Mesodermal cell (in vitro differentiated cells): Measurements from ENCODE around the gene TBX2.

Experiments used
- H3K27ac ChIP-seq: 2 replicates; pipeline ENCODE4 v1.7.0; 2013; ENCODE audit warnings: mild to moderate bottlenecking, low read depth, low read length, moderate library complexity; ENCODE audit not compliant: severe bottlenecking
- H3K36me3 ChIP-seq: 2 replicates; pipeline ENCODE4 v1.7.1; 2013; ENCODE audit warnings: mild to moderate bottlenecking, low read length, moderate library complexity; ENCODE audit not compliant: control insufficient read depth, insufficient read depth
- H3K4me1 ChIP-seq: one replicate; pipeline ENCODE4 v1.7.1; 2013; ENCODE audit warnings: mild to moderate bottlenecking, low read length; ENCODE audit not compliant: insufficient read depth, control insufficient read depth, poor library complexity, severe bottlenecking
- H3K4me3 ChIP-seq: 2 replicates; pipeline ENCODE4 v1.7.0; 2013; ENCODE audit warnings: low read length, control low read depth, mild to moderate bottlenecking; ENCODE audit not compliant: insufficient read depth, poor library complexity, severe bottlenecking; ENCODE audit errors: extremely low read depth
- H3K9me3 ChIP-seq: 2 replicates; pipeline ENCODE4 v1.7.1; 2013; ENCODE audit warnings: mild to moderate bottlenecking, low read length, moderate library complexity; ENCODE audit not compliant: control insufficient read depth
- WGBS, 2 experiments: methylation state at CpG; one replicate each; pipeline ENCODE4 v1.1.5; 2013; ENCODE audit warnings: missing lambda C conversion rate in 2 of 2; ENCODE audit not compliant: insufficient coverage in 2 of 2; 5-methylcytosine and 5-hydroxymethylcytosine counted together

Gene TBX2

DNA sequence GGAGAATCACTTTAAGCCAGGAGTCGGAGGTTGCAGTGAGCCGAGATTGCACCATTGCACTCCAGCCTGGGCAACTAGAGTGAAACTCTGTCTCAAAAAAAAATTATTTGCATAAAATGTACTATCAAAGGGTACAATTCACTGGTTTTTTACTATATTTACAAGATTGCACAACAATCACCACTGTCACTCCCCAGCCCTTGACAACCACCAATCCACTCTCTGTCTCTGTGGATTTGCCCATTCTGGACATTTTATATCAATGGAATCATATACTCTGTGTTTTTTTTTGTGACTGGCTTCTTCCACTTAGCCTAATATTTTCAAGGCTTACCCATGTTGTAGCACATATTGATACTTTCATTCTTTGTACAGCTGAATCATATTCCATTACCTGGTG is 18.8 kb downstream of the TBX2 start:
- Histone ChIP-seq H3K36me3 (no peaks in the 10 kb centered on the region), H3K9me3 (no peaks in the 10 kb centered on the region), H3K4me1 (no peaks in the 10 kb centered on the region), H3K4me3 (no peak overlapping the region), H3K27ac (no peak overlapping the region)
- 90 to 100% methylated on average over 2 of the region's 2 CpGs for WGBS, 2 experiments

DNA sequence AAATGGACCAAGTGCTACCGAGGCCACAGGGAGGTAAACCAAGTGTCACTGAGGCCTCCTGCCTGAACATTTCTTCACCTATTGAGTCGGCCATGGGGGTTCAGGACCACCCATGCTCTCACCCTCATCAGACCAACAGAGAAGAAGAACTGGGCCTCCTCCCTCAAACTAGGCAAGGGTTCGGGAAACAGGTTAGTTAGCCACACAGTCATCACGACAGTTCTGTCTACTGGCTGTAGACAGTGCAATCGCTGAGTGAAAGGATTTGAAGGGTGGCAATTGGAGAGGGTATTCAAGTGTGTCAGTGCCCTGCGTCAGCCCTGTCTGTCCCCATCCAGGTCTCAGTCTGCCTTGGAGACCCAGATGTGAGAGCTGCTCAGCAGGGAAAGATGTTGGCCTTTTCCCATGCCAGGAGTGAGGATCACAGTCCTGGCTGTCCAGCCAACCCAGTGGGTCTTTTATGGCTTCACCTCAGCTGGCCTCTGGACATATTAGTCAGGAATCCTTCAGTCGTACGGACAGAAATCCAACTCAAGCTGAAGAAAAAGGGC is 19.9 kb downstream of the TBX2 start:
- H3K4me1 ChIP-seq: no peaks in the 10 kb centered on the region
- no peak overlapping the region for H3K4me3 ChIP-seq
- WGBS, 2 experiments: 91 to 98% methylated on average over 5 to 8 of the region's 8 CpGs
- no peaks in the 10 kb centered on the region for H3K36me3 ChIP-seq
- no peaks in the 10 kb centered on the region for H3K9me3 ChIP-seq
- H3K27ac ChIP-seq: no peak overlapping the region

DNA sequence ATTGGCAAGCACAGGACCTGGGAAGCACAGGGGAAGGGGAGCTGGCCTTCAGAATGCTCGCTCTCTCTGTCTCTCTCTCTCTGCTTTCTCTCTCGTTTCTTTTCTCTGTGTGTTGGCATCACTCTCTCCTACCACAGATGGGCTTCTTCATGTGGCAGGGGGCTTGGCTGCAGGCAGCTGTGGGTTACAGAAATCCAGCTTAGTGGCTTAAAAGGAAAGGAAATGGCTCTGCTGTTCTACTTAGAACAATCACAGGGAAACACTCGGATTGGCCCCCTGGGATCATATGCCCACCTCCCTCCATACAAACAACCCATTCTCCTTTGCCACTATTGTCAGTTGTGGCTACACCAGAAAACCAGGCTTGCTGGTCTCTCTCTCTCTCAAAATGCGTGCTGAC is 20.4 kb downstream of the TBX2 start:
- no peak overlapping the region for H3K4me3 ChIP-seq
- H3K36me3 ChIP-seq: no peaks in the 10 kb centered on the region
- WGBS, 2 experiments: 73 to 80% methylated on average over 1 to 2 of the region's 4 CpGs
- no peaks in the 10 kb centered on the region for H3K9me3 ChIP-seq
- no peak overlapping the region for H3K27ac ChIP-seq
- H3K4me1 ChIP-seq: no peaks in the 10 kb centered on the region

DNA sequence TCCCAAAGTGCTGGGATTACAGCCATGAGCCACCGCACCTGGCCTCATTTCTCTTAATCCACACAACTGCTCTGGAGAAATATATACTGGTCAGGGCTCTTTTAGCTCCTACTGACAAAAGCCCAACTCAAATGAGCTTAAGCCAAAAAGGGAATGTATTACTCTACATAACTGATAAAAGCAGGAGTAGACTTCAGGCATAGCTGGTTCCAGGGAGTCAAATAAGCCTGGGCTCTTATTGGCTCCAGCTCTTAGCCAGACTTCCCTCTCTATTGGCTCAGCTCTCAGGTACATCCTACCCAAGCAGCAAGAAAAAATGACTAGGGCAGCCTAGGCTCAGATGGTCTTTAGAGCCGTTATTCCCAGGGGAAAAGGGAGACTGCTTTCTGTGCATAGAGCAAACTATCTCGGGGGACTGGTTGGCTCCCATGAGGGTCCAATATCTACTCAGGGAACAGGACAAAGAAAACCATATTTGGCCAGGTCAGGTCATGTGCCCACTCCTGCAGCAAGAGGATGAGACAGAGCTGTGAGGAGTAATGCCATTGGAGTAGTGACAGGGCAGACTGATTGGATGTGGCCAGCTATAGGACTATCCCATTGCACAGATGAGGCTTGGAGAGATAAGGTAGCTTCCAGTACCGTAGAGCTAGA is 21.2 kb downstream of the TBX2 start:
- no peaks in the 10 kb centered on the region for H3K9me3 ChIP-seq
- H3K4me3 ChIP-seq: no peak overlapping the region
- H3K36me3 ChIP-seq: no peaks in the 10 kb centered on the region
- WGBS, 2 experiments: 91 to 97% methylated on average over 2 to 3 of the region's 4 CpGs
- no peak overlapping the region for H3K27ac ChIP-seq
- no peaks in the 10 kb centered on the region for H3K4me1 ChIP-seq

DNA sequence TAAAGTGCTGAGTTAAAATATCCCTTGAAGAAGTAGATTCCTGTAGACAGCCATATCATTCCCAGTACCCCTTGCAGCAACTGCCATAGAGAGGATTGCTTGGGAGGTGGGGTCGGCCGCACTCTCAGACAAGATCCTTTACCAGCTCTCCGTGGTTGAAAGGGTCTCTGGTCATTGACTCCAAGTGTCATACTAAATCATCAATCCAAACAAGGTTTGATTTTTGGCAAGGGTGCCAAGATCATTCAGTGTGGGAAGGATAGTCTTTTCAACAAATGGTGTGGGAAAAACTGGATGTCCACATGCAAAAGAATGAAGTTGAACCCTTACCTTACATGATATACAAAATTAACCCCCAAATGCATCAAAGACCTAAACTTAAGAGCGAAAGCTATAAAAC is 21.8 kb downstream of the TBX2 start:
- H3K9me3 ChIP-seq: no peaks in the 10 kb centered on the region
- H3K4me3 ChIP-seq: no peak overlapping the region
- WGBS, 2 experiments: no CpG with 5 or more reads among the region's 4 CpGs
- H3K36me3 ChIP-seq: no peaks in the 10 kb centered on the region
- no peaks in the 10 kb centered on the region for H3K4me1 ChIP-seq
- H3K27ac ChIP-seq: no peak overlapping the region

DNA sequence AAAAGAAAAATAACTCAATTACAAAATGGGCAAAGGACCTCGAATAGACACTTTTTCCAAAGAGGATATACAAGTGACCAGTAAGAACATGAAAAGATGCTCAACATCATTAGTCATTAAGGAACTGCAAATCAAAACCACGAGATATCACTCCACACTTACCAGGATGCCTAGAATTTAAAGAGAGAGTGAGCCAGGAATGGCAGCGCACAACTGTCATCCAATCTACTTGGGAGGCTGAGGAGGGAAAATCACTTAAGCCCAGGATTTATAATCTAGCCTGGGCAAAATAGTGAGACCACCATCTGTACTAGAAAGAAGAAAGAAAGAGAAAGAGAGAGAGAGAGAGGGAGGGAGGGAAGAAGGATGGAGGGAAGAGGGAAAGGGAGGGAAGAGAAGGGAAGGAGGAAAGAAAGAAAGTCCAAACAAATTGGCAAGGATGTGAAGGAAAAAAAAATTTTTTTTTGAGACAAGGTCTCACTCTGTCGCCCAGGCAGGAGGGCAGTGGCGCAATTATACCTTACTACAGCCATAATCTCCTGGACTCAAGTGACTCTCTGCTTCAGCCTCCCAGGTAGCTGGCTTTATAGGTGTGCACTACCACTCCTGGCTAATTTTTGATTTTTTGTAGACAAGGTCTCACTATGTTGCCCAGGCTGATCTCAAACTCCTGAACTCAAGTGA is 22.6 kb downstream of the TBX2 start:
- WGBS, 2 experiments: 90 to 100% methylated on average over 2 of the region's 5 CpGs
- no peak overlapping the region for H3K27ac ChIP-seq
- H3K9me3 ChIP-seq: no peaks in the 10 kb centered on the region
- no peaks in the 10 kb centered on the region for H3K4me1 ChIP-seq
- no peaks in the 10 kb centered on the region for H3K36me3 ChIP-seq
- no peak overlapping the region for H3K4me3 ChIP-seq

DNA sequence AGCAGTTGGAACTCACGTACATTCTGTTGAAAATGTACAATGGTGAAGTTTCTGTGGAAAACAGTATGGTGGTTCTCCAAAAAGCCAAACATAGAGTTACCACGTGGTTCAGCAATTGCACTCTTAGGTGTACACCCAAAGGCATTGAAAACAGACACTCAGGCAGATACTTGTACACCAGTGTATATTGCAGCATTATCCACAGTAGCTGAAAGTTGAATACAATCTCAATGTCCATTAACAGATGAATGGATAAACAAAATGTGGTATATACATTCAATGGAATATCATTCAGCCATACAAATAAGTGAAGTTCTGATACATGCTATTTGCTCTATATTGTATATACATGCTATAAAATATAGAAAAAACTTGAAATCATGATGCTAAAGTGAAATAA is 23.2 kb downstream of the TBX2 start:
- Histone ChIP-seq H3K4me3 (no peak overlapping the region), H3K4me1 (no peaks in the 10 kb centered on the region), H3K36me3 (no peaks in the 10 kb centered on the region), H3K9me3 (no peaks in the 10 kb centered on the region), H3K27ac (no peak overlapping the region)
- 40 to 67% methylated on average over 1 to 2 of the region's 2 CpGs for WGBS, 2 experiments

DNA sequence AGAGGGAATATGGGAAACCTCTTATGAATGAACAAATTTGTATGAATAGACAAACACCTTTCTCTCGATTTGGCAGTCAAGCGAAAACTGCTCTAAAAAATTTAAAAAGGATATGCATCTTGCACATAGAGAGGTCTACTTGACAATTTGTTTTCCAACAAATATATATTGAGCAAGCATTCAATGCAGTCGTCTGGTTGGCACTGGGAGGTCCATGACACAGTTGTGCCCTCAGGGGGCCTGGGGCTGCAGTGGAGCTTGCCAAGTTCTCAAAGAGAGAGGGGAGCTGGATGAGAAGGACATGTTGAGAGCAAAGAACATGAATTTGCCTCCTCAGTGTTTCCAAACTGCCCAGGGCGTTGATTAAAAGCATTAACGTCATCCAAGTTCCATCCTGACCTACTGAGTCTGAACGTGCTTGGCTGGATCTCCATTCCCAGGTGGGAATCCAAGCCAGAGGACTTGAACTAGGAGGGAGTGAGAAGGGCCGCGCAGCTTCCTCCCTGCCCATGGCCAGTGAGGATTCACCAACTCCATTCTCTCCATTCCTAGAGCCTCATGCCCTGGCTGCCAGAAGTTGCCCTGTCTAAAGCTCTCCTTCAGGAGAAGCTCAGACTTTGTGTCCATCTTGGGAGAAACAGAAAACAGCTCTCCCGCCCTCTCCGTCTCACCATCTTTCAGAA is 24.5 kb downstream of the TBX2 start:
- Histone ChIP-seq H3K9me3 (no peaks in the 10 kb centered on the region), H3K27ac (no peak overlapping the region), H3K36me3 (no peaks in the 10 kb centered on the region), H3K4me1 (no peaks in the 10 kb centered on the region), H3K4me3 (no peak overlapping the region)
- 89 to 95% methylated on average over 5 to 7 of the region's 10 CpGs for WGBS, 2 experiments

DNA sequence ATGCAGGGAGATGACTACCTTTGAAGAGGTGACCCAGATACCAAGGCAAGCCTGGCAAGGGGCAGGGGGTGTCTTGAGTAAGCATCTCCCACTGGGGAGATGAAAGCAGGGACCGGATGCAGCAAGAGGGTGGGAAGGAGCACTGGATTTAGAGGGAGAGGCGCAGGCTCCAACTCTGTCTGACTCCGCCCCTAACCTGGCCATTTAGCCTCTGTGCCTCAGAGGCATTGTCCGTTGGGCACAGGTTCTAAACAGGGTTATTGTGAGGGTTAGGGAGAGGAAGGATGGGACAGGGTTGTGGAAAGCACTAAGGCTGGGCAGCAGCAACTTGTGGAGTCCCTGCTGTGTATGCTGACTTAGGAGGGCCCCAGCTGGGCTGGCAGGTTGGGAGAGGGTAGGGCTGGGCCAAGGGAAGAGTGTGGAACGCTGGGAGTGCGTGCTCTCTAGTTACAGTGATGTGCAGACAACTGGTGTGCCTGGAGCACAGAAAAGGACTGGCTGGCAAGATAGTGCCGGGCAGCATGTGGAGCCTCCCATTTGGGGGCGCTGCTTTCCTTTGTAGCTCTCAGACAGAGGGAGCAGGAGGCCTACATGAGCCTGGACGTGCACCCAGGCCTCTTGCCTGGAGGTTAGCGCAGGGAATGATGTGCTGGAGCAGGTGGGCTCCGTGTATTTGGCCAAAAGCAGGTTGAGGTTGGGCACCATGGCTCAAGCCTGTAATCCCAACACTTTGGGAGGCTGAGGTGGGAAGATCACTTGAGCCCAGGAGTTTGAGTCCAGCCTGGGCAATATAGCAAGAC is 26.2 kb downstream of the TBX2 start:
- no peak overlapping the region for H3K27ac ChIP-seq
- H3K9me3 ChIP-seq: no peaks in the 10 kb centered on the region
- no peaks in the 10 kb centered on the region for H3K36me3 ChIP-seq
- WGBS, 2 experiments: 67 to 79% methylated on average over 10 to 11 of the region's 11 CpGs
- no peaks in the 10 kb centered on the region for H3K4me1 ChIP-seq
- H3K4me3 ChIP-seq: no peak overlapping the region

DNA sequence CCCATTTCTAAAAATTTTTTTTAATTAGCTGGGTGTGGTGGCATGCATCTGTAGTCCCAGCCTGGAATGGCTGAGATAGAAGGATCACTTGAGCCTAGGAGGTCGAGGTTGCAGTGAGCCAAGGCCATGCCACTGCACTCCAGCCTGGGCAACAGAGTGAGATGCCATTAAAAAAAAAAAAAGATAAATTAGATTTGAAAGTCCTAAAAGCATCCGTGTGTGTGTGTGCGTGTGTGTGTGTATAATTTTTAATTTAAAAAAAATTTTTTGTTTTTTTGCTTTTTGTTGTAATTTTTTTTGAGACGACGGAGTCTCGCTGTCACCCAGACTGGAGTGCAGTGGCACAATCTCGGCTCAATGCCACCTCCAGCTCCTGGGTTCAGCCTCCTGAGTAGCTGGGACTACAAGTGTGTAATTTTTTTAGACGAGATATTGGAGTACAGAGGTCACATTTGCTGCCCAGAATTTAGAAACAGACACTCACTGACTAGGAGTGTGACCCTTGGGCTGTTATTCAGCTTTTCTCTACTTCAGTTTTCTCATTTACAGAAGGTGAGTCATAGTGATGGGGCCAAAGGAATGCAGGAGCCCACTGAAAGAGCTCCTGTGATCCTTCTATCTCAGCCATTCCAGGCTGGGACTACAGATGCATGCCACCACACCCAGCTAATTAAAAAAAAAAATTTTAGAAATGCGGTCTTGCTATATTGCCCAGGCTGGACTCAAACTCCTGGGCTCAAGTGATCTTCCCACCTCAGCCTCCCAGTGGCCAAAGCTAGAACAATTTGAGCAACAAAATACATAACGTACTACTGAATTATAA is 27.1 kb downstream of the TBX2 start:
- 90 to 93% methylated on average over 5 to 7 of the region's 10 CpGs for WGBS, 2 experiments
- H3K4me3 ChIP-seq: no peak overlapping the region
- no peaks in the 10 kb centered on the region for H3K9me3 ChIP-seq
- no peak overlapping the region for H3K27ac ChIP-seq
- H3K36me3 ChIP-seq: no peaks in the 10 kb centered on the region
- peaks cover 2% of the 10 kb centered on the region for H3K4me1 ChIP-seq
